ENCODE data around the gene USP32.
"Not testable (repeated sequence)": the region's sequence is repeated elsewhere in the genome, so short reads cannot be mapped to it uniquely, and the experiment has no call there.

The USP32 gene

GRCh38 chr17:60330731-60331130, 61.2 kb downstream of the USP32 start:
- no peak for DNase-seq

- no peak for DNase-seq
Observed at GRCh38 chr17:60328679-60329078, 63.3 kb downstream of the USP32 start.

GRCh38 chr17:60327901-60328273, 64.0 kb downstream of the USP32 start:
- DNase-seq: no peak

- DNase-seq: no peak
Observed at GRCh38 chr17:60327134-60327900, 64.6 kb downstream of the USP32 start.

- no peak for DNase-seq
Observed at GRCh38 chr17:60326702-60327101, 65.2 kb downstream of the USP32 start.

- no peak for DNase-seq
Observed at GRCh38 chr17:60325730-60326524, 66.0 kb downstream of the USP32 start.

GRCh38 chr17:60323754-60324153, 68.2 kb downstream of the USP32 start:
- DNase-seq: no peak

GRCh38 chr17:60322056-60322387, 69.9 kb downstream of the USP32 start:
- no peak for DNase-seq

GRCh38 chr17:60321336-60322055, 70.4 kb downstream of the USP32 start:
- no peak for DNase-seq

GRCh38 chr17:60318830-60319229, 73.1 kb downstream of the USP32 start:
- DNase-seq: no peak

- DNase-seq: no peak
Observed at GRCh38 chr17:60318326-60318725, 73.6 kb downstream of the USP32 start.

- DNase-seq: no peak
Observed at GRCh38 chr17:60315650-60316049, 76.3 kb downstream of the USP32 start.

GRCh38 chr17:60314900-60315299, 77.0 kb downstream of the USP32 start:
- not testable (repeated sequence) for DNase-seq

GRCh38 chr17:60314423-60314822, 77.5 kb downstream of the USP32 start:
- no peak for DNase-seq

GRCh38 chr17:60311936-60312335, 80.0 kb downstream of the USP32 start:
- no peak for DNase-seq

GRCh38 chr17:60311186-60311585, 80.7 kb downstream of the USP32 start:
- DNase-seq: no peak

GRCh38 chr17:60305141-60305540, 86.8 kb downstream of the USP32 start:
- DNase-seq: no peak

GRCh38 chr17:60304502-60304901, 87.4 kb downstream of the USP32 start:
- no peak for DNase-seq

GRCh38 chr17:60303406-60304099, 88.4 kb downstream of the USP32 start:
- DNase-seq: no peak

- no peak for DNase-seq
Observed at GRCh38 chr17:60301649-60302048, 90.3 kb downstream of the USP32 start.

- DNase-seq: no peak
Observed at GRCh38 chr17:60300949-60301348, 91.0 kb downstream of the USP32 start.

GRCh38 chr17:60300011-60300410, 91.9 kb downstream of the USP32 start:
- no peak for DNase-seq

GRCh38 chr17:60297760-60298401, 94.1 kb downstream of the USP32 start:
- DNase-seq: no peak
